ENCODE results near the gene GLRA3. TPM values are rescaled to one million over a fixed set of nuclear protein-coding genes. Genes with fewer than 3 reads are reported as not detected.

The GLRA3 gene
- total and polyA plus RNA-seq, 2 experiments from 2014 or later, result not detected

- in situ Hi-C loops (cut with MboI), result no loop called here
- no peaks in the 10 kb centered on the region for H3K36me3 ChIP-seq (ENCODE audit: low read depth)
These were observed 26.0 kb upstream of the GLRA3 start for GRCh38 chr4:174855050-174855449.

GRCh38 chr4:174853629-174854028, 24.6 kb upstream of the GLRA3 start:
- Histone ChIP-seq H3K27me3 (replicated peaks; ENCODE audit: insufficient read depth) (no peaks in the 10 kb centered on the region), H3K9ac (no peak overlapping the region), H4K20me1 (ENCODE audit: insufficient read depth) (no peaks in the 10 kb centered on the region), H3K4me1 (ENCODE audit: insufficient read depth) (no peaks in the 10 kb centered on the region), H3F3A (ENCODE audit: insufficient read depth) (no peaks in the 10 kb centered on the region), H3K27ac (no peak overlapping the region), H3K9me2 (ENCODE audit: insufficient read depth) (no peaks in the 10 kb centered on the region), H3K4me2 (ENCODE audit: unreplicated experiment) (no peak overlapping the region), H3K36me3 (ENCODE audit: low read depth) (no peaks in the 10 kb centered on the region), H3K9me3 (ENCODE audit: low read depth) (no peaks in the 10 kb centered on the region), H3K79me2 (ENCODE audit: insufficient read depth) (no peaks in the 10 kb centered on the region), H2AFZ (no peak overlapping the region), H3K4me3 (no peak overlapping the region)
- 35 to 38% methylated on average over 3 of the region's 3 CpGs for WGBS, 2 experiments (ENCODE audit: low coverage in 1 of 2, low lambda C conversion rate in 2 of 2, missing lambda C conversion rate in 2 of 2)
- in situ Hi-C loops (cut with MboI), result no loop called here
- TF ChIP-seq EZH2 (IDR thresholded peaks at IDR 0.05; ENCODE audit: insufficient read depth, poor library complexity, severe bottlenecking), result no peak
- DNase-seq, result no peak

More at GRCh38 chr4:174855050-174855449, 26.0 kb upstream of the GLRA3 start:
- Histone ChIP-seq H3F3A (ENCODE audit: insufficient read depth) (no peaks in the 10 kb centered on the region), H3K4me1 (ENCODE audit: insufficient read depth) (no peaks in the 10 kb centered on the region), H3K9me2 (ENCODE audit: insufficient read depth) (no peaks in the 10 kb centered on the region), H3K9ac (no peak overlapping the region), H3K79me2 (ENCODE audit: insufficient read depth) (no peaks in the 10 kb centered on the region), H3K27me3 (replicated peaks; ENCODE audit: insufficient read depth) (no peaks in the 10 kb centered on the region), H2AFZ (no peak overlapping the region), H3K27ac (no peak overlapping the region), H3K9me3 (ENCODE audit: low read depth) (no peaks in the 10 kb centered on the region), H3K4me3 (no peak overlapping the region), H3K4me2 (ENCODE audit: unreplicated experiment) (no peak overlapping the region), H4K20me1 (ENCODE audit: insufficient read depth) (no peaks in the 10 kb centered on the region)
- WGBS, 2 experiments (ENCODE audit: low coverage in 1 of 2, low lambda C conversion rate in 2 of 2, missing lambda C conversion rate in 2 of 2), result 13 to 18% methylated on average over 4 of the region's 4 CpGs
- DNase-seq, result no peak
- no peak for TF ChIP-seq EZH2phosphoT487 (IDR thresholded peaks at IDR 0.05; ENCODE audit: insufficient read depth, low read depth)
- TF ChIP-seq EZH2 (IDR thresholded peaks at IDR 0.05; ENCODE audit: insufficient read depth, poor library complexity, severe bottlenecking), result no peak

GRCh38 chr4:174848596-174848995, 19.5 kb upstream of the GLRA3 start:
- H3K4me2 ChIP-seq (ENCODE audit: unreplicated experiment), result no peak overlapping the region
- no peak for DNase-seq
- H3K9ac ChIP-seq, result no peak overlapping the region
- no peak overlapping the region for H2AFZ ChIP-seq
- H3K79me2 ChIP-seq (ENCODE audit: insufficient read depth), result no peaks in the 10 kb centered on the region
- no peaks in the 10 kb centered on the region for H3F3A ChIP-seq (ENCODE audit: insufficient read depth)
- H3K4me1 ChIP-seq (ENCODE audit: insufficient read depth), result no peaks in the 10 kb centered on the region
- in situ Hi-C loops (cut with MboI), result no loop called here
- TF ChIP-seq EZH2phosphoT487 (IDR thresholded peaks at IDR 0.05; ENCODE audit: insufficient read depth, low read depth) (no peak), EZH2 (IDR thresholded peaks at IDR 0.05; ENCODE audit: insufficient read depth, poor library complexity, severe bottlenecking) (no peak)
- H3K4me3 ChIP-seq, result no peak overlapping the region
- H3K36me3 ChIP-seq (ENCODE audit: low read depth), result no peaks in the 10 kb centered on the region
- no peaks in the 10 kb centered on the region for H3K27me3 ChIP-seq (replicated peaks; ENCODE audit: insufficient read depth)
- H3K27ac ChIP-seq, result no peak overlapping the region
- H3K9me3 ChIP-seq (ENCODE audit: low read depth), result no peaks in the 10 kb centered on the region
- no peaks in the 10 kb centered on the region for H4K20me1 ChIP-seq (ENCODE audit: insufficient read depth)
- WGBS, 2 experiments (ENCODE audit: low coverage in 1 of 2, low lambda C conversion rate in 2 of 2, missing lambda C conversion rate in 2 of 2), result 34 to 37% methylated on average over 2 of the region's 2 CpGs
- H3K9me2 ChIP-seq (ENCODE audit: insufficient read depth), result no peaks in the 10 kb centered on the region

GRCh38 chr4:174847801-174848427, 18.9 kb upstream of the GLRA3 start:
- Histone ChIP-seq H3F3A (ENCODE audit: insufficient read depth) (no peaks in the 10 kb centered on the region), H3K36me3 (ENCODE audit: low read depth) (no peaks in the 10 kb centered on the region), H3K9me2 (ENCODE audit: insufficient read depth) (no peaks in the 10 kb centered on the region), H2AFZ (no peak overlapping the region), H3K27me3 (replicated peaks; ENCODE audit: insufficient read depth) (no peaks in the 10 kb centered on the region), H3K9me3 (ENCODE audit: low read depth) (no peaks in the 10 kb centered on the region), H3K79me2 (ENCODE audit: insufficient read depth) (no peaks in the 10 kb centered on the region), H3K4me3 (no peak overlapping the region), H3K9ac (no peak overlapping the region), H3K27ac (no peak overlapping the region), H3K4me2 (ENCODE audit: unreplicated experiment) (no peak overlapping the region), H4K20me1 (ENCODE audit: insufficient read depth) (no peaks in the 10 kb centered on the region), H3K4me1 (ENCODE audit: insufficient read depth) (no peaks in the 10 kb centered on the region)
- no peak for DNase-seq
- in situ Hi-C loops (cut with MboI), result no loop called here
- 5 to 12% methylated on average over 2 of the region's 2 CpGs for WGBS, 2 experiments (ENCODE audit: low coverage in 1 of 2, low lambda C conversion rate in 2 of 2, missing lambda C conversion rate in 2 of 2)
- TF ChIP-seq EZH2 (IDR thresholded peaks at IDR 0.05; ENCODE audit: insufficient read depth, poor library complexity, severe bottlenecking) (no peak), EZH2phosphoT487 (IDR thresholded peaks at IDR 0.05; ENCODE audit: insufficient read depth, low read depth) (no peak)

- H3K36me3 ChIP-seq (ENCODE audit: low read depth), result no peaks in the 10 kb centered on the region
- in situ Hi-C loops (cut with MboI), result no loop called here
- H2AFZ ChIP-seq, result no peak overlapping the region
- H3K4me3 ChIP-seq, result no peak overlapping the region
- no peaks in the 10 kb centered on the region for H3F3A ChIP-seq (ENCODE audit: insufficient read depth)
- no peak for DNase-seq
- TF ChIP-seq EZH2phosphoT487 (IDR thresholded peaks at IDR 0.05; ENCODE audit: insufficient read depth, low read depth), result no peak
- TF ChIP-seq EZH2 (IDR thresholded peaks at IDR 0.05; ENCODE audit: insufficient read depth, poor library complexity, severe bottlenecking), result no peak
- H3K27ac ChIP-seq, result no peak overlapping the region
- H3K79me2 ChIP-seq (ENCODE audit: insufficient read depth), result no peaks in the 10 kb centered on the region
- H3K4me2 ChIP-seq (ENCODE audit: unreplicated experiment), result no peak overlapping the region
- no peak overlapping the region for H3K9ac ChIP-seq
- H4K20me1 ChIP-seq (ENCODE audit: insufficient read depth), result no peaks in the 10 kb centered on the region
- no peaks in the 10 kb centered on the region for H3K4me1 ChIP-seq (ENCODE audit: insufficient read depth)
- no peaks in the 10 kb centered on the region for H3K9me3 ChIP-seq (ENCODE audit: low read depth)
- no peaks in the 10 kb centered on the region for H3K27me3 ChIP-seq (replicated peaks; ENCODE audit: insufficient read depth)
- no peaks in the 10 kb centered on the region for H3K9me2 ChIP-seq (ENCODE audit: insufficient read depth)
These were observed 6.5 kb upstream of the GLRA3 start for GRCh38 chr4:174835536-174835935.

Data from GM23248 (cell line).